ENCODE results near the gene NYNRIN.

The NYNRIN gene

GRCh38 chr14:24392325-24393091 lies 6.3 kb upstream of the NYNRIN start:
- TF ChIP-seq CTCF (IDR thresholded peaks at IDR 0.05; ENCODE audit: low read depth, low read length), result peak; percentile 26
- H3K4me3 ChIP-seq (replicated peaks in 1 of 2; ENCODE audit: low read depth in 2 of 2, low read length in 2 of 2), result no peak overlapping the region
- DNase-seq (ENCODE audit: low read depth in 2 of 2), result peak; percentile 73 to 79

GRCh38 chr14:24394275-24394674 lies 4.5 kb upstream of the NYNRIN start:
- no peak for TF ChIP-seq CTCF (IDR thresholded peaks at IDR 0.05; ENCODE audit: low read depth, low read length)
- DNase-seq (ENCODE audit: low read depth in 2 of 2), result no peak
- no peak overlapping the region for H3K4me3 ChIP-seq (replicated peaks in 1 of 2; ENCODE audit: low read depth in 2 of 2, low read length in 2 of 2)

GRCh38 chr14:24395609-24396582 lies 2.9 kb upstream of the NYNRIN start:
- TF ChIP-seq CTCF (IDR thresholded peaks at IDR 0.05; ENCODE audit: low read depth, low read length), result no peak
- H3K4me3 ChIP-seq (replicated peaks in 1 of 2; ENCODE audit: low read depth in 2 of 2, low read length in 2 of 2), result no peak overlapping the region
- peak in 1 of 2 donors; percentile 21 for DNase-seq (ENCODE audit: low read depth in 2 of 2)

DNA sequence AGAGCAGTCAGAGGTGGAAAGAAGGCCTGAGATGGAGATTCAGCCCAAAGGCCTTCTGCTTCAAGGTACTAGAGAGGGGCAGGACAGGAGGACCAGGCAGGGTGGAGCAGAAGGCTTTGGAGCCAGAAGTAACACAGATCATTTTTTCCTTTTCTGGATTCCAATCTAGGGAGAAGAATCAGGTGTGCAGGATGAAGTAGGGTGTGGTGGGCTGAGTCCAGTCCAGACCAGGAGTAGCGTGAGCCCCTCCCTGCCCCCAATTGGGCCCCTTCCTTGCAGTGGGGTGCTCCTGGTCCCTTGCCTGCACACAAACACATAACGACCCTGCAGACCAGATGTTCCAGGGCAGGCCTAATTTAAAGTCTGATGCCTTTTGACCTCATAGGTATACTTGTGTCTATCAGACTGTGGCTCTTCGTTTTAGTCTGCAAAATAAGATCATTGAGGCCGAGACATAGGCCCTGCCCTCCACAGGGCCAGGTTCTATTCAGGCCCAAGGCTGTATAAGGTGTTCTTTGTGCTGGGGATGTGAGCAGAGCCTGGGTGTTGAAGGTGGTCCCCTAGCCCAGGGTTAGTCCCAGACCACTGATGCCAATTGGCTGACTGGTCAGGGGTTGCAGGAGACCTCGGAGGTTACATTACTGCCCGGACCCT lies 1.0 kb upstream of the NYNRIN start:
- no peak for DNase-seq (ENCODE audit: low read depth in 2 of 2)
- H3K4me3 ChIP-seq (replicated peaks in 1 of 2; ENCODE audit: low read depth in 2 of 2, low read length in 2 of 2), result no peak overlapping the region
- no peak for TF ChIP-seq CTCF (IDR thresholded peaks at IDR 0.05; ENCODE audit: low read depth, low read length)

GRCh38 chr14:24398293-24398652 lies 530 bp upstream of the NYNRIN start:
- H3K4me3 ChIP-seq (replicated peaks in 1 of 2; ENCODE audit: low read depth in 2 of 2, low read length in 2 of 2), result peak overlapping the region in 1 of 2 donors; percentile 68
- no peak for TF ChIP-seq CTCF (IDR thresholded peaks at IDR 0.05; ENCODE audit: low read depth, low read length)
- peak in 1 of 2 donors; percentile 78 for DNase-seq (ENCODE audit: low read depth in 2 of 2)

DNA sequence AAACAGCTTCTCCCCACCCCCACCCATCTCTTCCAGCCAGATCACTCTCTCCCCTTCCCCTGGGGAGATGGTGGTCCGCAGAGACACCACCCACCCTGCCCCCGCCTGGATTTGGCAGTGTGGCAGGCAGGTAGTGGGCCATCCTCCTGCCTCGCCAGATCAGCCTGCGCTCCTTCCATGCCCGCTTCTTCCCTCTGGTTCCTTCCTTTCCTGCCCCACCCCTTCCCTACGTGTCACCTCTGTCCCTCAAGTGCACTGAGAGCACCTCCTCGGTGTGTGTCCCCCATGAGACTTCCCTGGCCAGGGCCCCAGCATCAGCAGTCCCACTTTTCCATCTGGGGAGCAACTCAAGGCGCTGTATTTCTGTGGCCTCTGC lies 632 bp downstream of the NYNRIN start:
- H3K4me3 ChIP-seq (replicated peaks in 1 of 2; ENCODE audit: low read depth in 2 of 2, low read length in 2 of 2), result peak overlapping the region; percentile 62 to 68
- DNase-seq (ENCODE audit: low read depth in 2 of 2), result no peak
- TF ChIP-seq CTCF (IDR thresholded peaks at IDR 0.05; ENCODE audit: low read depth, low read length), result no peak
